GM10266 (cell line): ENCODE data around the gene HMG20A.

Experiments
- DNase-seq: peaks from one replicate; pipeline ENCODE4 v3.0.0; 2012; ENCODE audit errors: extremely low spot score
- TF ChIP-seq, protein P1 (sequence below): IDR thresholded peaks from 2 replicates; pipeline ENCODE4 v1.5.1; 2012; ENCODE audit warnings: mild to moderate bottlenecking, low read depth; ENCODE audit not compliant: control insufficient read depth, insufficient read depth; ENCODE audit errors: missing control alignments

Gene HMG20A

DNA sequence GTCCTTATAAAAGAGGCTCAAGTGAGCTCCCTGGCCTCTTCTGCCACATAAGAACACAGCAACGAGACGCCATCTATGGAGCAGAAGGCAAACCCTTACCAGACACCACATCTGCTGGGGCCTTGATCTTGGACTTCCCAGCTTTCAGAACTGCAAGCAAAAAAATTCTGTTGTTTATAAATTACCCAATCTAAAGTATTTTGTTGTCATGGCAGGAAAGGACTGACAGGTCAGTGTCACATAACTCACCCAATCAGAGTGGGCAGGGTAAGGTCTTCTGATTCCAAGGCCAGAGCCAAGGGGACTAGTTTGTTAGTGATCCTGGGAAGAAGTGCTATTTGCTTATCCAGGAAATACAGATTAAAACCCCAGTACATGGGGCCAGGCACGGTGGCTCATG is 98.9 kb downstream of the HMG20A start:
- TF ChIP-seq, protein P1, sequence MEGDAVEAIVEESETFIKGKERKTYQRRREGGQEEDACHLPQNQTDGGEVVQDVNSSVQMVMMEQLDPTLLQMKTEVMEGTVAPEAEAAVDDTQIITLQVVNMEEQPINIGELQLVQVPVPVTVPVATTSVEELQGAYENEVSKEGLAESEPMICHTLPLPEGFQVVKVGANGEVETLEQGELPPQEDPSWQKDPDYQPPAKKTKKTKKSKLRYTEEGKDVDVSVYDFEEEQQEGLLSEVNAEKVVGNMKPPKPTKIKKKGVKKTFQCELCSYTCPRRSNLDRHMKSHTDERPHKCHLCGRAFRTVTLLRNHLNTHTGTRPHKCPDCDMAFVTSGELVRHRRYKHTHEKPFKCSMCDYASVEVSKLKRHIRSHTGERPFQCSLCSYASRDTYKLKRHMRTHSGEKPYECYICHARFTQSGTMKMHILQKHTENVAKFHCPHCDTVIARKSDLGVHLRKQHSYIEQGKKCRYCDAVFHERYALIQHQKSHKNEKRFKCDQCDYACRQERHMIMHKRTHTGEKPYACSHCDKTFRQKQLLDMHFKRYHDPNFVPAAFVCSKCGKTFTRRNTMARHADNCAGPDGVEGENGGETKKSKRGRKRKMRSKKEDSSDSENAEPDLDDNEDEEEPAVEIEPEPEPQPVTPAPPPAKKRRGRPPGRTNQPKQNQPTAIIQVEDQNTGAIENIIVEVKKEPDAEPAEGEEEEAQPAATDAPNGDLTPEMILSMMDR = no peak
- DNase-seq = no peak

DNA sequence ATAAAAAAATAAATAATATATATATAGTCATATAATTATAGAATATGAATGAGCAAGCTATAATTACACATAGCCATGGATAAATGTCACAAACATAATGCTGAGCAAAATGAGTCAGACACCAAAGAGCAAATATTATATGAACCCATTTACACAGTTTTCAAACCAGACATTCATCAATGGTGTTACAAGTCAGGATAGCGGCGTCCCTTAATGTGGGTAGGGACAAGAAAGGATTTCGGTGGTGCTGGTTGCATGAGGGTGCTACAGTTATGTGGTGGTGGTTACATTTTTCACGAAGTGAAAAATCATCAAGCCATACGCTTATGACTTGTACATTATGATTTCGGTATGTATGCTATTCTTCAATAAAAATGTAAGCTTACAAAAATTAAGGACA is 100.5 kb downstream of the HMG20A start:
- TF ChIP-seq, protein P1 = no peak
- DNase-seq = no peak

DNA sequence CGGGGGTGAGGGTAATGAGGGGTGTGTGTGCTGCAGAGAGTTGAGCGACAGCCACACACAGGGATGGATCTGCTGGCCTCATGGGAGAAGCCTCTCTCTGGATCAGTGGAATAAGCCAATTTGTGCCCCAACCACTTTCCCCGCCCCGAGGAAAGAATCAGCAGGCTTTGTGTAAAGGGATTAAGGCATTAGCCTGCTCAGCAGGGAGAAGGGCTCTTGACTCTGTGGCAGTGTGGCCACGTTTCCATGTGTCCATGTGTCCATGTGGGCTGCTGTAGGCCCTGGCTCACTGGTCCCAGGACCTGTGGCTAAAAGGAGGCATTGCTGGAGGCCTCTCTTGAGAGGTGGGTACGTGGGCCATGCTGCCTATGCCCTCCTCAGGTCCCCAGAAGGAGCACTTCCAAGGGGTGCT is 104.7 kb downstream of the HMG20A start:
- TF ChIP-seq, protein P1 = no peak
- DNase-seq = no peak

DNA sequence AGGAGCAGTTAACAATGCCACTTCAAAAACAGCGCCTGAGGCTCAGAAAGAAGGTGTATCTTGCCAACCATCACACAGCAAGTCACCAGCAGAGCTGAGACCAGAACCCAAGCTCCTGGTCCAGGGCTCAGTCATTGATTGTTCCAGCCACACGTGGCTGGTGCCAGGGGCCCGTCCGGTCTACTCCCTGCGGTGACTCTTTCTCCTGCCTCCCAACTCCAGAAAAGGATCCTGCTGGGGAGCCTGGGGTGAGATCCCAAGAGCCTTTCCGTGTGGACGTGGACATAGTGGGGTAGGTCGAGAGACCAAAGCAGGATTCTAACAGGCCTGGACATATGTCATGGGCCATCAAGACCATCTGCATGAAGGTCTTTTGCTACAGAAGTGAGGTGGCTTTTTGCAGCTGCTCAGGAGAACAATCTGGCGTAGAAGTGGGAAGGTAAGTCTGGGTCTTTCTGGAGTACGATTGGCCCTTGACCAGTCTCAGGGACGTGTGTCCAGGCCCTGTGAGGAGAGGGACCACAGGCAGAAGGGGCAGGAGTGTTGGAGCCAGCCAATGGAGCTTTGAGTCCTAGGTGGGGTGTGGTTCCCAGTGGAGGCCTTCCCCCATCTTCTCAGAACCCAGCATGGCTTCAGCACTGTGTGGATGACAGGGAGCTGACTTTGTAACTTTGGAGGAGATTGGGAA is 105.4 kb downstream of the HMG20A start:
- no peak for DNase-seq
- TF ChIP-seq, protein P1 = no peak

DNA sequence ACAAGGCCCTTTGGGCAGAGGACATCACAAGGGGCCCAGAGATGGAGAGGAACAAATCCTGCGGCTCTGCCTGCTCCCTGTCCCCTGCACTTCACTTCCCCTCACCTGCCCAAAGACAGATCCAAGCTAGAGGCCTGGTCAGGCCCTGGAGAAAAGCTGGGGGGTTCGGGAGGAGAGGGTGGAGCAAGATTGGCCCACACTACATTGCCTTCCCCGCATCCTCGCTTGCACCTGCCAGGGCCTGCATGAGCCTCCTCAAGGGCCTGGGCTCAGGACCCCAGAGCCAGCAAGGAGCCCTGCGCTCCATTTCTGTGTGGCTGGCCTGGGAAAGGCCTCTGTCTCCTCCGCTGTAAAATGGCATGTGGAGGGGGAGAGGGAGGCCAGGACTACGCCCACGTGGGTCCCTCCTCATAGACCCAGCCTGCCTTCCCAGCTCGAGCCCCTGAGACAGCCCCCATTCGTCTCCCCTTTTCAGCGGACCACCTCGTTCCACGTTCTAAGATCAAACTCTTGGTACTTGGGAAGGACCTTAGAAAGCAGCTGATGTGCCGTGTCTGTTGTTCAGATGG is 106.0 kb downstream of the HMG20A start:
- DNase-seq = no peak
- TF ChIP-seq, protein P1 = no peak

DNA sequence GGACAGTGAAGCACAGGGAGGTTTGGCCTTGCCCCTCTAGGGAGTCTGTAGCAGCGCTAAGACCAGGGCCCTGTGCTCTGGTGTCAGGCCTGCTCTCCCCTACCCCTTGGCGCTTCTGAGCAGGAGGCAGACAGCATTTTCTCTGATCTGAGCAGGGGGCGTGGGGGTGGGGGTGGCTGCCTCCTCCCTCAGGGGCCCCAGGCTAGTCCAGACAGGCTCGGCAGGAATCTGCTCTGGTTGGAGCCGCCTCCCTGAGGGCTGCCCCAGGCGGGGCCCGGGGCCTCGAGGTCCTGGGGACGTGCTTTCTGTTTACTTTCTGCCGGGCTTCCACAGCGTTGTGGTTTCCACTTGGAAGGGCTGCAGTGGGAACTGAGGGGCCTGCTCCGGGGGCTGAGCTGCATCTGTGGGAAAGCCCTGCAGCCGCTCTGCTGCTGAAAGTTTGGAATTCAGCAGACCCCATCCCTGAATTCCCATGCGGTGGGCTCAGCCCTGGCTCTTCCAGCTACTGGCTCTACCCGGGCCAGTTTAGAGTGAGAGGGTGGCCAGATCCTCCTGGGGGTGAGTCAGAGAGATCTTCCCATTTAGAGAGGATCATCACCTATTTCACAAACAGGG is 106.6 kb downstream of the HMG20A start:
- TF ChIP-seq, protein P1 = no peak
- no peak for DNase-seq

DNA sequence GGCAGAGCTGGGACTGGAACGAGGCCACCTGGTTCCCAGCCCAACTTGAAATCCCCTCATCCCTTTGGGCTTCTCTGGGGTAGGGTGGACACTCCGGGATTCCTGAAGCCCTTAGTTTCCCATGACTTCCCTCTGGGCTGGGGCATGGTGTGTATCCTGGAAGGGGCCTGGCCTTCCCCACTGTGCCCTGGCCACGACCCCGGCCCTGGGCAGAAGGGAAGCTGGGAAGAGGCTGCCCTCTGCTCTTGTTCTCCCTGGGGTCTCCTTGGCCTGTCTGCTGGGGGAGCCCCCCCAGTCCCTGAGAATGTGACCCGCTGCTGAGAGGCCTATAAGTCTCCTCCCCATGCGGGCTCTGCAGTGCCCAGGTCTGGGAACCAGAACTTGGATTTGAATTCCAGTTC is 107.1 kb downstream of the HMG20A start:
- TF ChIP-seq, protein P1 = no peak
- no peak for DNase-seq
